ENCODE data around the gene ZNF14.

DNA sequence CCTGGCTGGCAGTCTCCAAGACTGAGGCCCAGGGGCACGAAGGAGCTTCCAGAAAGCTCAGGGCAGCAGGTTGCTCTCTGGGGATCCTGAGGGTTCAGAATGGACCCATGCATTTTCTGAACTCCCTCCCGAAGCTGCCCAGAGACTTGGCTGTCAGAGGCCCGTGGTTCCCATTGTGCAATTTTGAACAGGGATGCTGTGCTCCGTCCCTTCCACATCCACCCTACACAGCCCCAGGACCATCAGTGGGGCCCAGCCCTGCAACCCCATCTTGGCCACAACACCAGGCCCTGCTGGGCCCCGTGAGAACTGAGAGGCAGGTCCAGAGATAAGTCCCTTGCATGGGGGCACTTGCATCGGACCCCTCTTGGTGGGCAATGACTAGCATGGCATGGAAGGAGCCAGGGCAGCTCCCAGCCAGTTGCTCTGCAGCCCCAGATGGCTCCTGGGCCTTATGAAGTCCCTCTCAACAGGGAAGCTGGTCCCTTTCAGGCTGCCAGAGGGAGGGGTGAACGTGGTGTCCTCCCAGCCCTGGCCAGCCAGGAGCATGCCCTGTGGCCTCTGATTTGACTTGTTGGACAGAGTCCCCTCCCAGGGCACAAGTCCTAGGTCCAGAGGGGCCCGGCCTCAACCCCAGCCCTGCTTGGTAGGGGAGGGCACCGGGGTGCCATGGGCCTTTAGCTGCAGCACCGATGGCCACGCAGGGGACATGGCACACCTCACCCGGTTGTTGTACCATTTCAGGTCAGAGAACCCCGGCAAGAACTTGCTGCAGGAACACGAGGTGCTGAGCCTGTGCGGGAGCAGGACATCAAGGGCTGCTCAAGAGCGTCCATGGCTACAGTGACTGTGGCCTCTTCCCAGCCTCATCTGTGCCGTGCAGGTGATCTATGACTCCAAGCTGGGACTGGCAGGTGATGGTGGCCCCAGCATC, 17.3 kb upstream of the ZNF14 start:
- TF ChIP-seq, protein P1, sequence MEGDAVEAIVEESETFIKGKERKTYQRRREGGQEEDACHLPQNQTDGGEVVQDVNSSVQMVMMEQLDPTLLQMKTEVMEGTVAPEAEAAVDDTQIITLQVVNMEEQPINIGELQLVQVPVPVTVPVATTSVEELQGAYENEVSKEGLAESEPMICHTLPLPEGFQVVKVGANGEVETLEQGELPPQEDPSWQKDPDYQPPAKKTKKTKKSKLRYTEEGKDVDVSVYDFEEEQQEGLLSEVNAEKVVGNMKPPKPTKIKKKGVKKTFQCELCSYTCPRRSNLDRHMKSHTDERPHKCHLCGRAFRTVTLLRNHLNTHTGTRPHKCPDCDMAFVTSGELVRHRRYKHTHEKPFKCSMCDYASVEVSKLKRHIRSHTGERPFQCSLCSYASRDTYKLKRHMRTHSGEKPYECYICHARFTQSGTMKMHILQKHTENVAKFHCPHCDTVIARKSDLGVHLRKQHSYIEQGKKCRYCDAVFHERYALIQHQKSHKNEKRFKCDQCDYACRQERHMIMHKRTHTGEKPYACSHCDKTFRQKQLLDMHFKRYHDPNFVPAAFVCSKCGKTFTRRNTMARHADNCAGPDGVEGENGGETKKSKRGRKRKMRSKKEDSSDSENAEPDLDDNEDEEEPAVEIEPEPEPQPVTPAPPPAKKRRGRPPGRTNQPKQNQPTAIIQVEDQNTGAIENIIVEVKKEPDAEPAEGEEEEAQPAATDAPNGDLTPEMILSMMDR (IDR thresholded peaks at IDR 0.05; ENCODE audit: poor library complexity): no peak
- no peak for TF ChIP-seq EZH2 (IDR thresholded peaks at IDR 0.05; ENCODE audit: borderline replicate concordance)
- no peak for TF ChIP-seq EZH2phosphoT487 (IDR thresholded peaks at IDR 0.05; ENCODE audit: low read depth, severe bottlenecking, unreplicated experiment)

Data from hepatocyte (in vitro differentiated cells).